GM19467 (cell line): ENCODE results near the gene DOK1.

Source experiments
- ATAC-seq: cut with Tn5 transposase; IDR thresholded peaks from one replicate; pipeline ENCODE4 v1.9.1; 2021; ENCODE audit warnings: mild to moderate bottlenecking, moderate library complexity; ENCODE audit not compliant: unreplicated experiment

The DOK1 gene

GRCh38 chr2:74596584-74596983 is 42.1 kb downstream of the DOK1 start:
- no peak for ATAC-seq

- ATAC-seq, result no peak
Observed at GRCh38 chr2:74597410-74597809, 42.9 kb downstream of the DOK1 start.

DNA sequence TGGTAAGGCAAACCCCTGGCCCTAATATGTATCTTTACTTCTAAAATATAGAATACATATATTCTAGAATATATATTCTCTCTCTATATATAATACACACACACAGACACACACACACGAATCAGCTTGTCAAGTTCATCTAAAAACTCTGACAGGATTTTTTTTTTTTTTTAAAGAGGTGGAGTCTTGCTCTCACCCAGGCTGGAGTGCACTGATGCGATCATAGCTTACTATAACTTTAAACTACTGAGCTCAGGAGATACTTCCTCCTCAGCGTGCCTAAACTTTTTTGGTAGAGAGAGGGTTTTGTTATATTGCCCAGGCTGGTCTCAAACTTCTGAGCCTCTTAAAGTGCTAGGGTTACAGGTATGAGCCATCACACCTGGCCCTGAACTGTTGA is 45.2 kb downstream of the DOK1 start:
- ATAC-seq, result no peak

- no peak for ATAC-seq
Observed at GRCh38 chr2:74602586-74603281, 48.2 kb downstream of the DOK1 start.

- no peak for ATAC-seq
Observed at GRCh38 chr2:74603282-74604000, 48.9 kb downstream of the DOK1 start.

DNA sequence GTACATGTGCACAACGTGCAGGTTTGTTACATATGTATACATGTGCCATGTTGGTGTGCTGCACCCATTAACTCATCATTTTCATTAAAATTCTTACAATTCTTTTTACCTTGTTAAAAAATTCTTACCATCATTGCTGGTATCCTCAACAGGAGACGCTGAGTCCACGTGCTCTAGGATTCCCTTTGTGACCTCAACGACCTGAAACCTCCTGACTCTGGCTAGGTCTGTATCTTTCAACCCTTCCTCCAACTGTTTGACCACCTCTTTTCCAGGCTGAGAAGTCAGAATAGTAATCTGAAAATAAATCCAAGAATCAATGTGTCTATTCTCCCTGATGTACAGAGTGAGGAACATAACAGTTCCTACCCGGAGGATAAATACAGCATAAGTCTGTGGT is 52.4 kb downstream of the DOK1 start:
- no peak for ATAC-seq
